Mucosa of stomach (tissue), 1 donor: ENCODE measurements around the gene NDUFB7.

Source experiments
- H3K27me3 ChIP-seq: one replicate; pipeline ENCODE4 v1.7.0; 2013; ENCODE audit warnings: mild to moderate bottlenecking, low read length; ENCODE audit not compliant: control insufficient read depth, insufficient read depth
- H3K36me3 ChIP-seq: one replicate; pipeline ENCODE4 v1.7.0; 2013; ENCODE audit warnings: low read length; ENCODE audit not compliant: control insufficient read depth, insufficient read depth
- H3K4me1 ChIP-seq: one replicate; pipeline ENCODE4 v1.7.0; 2013; ENCODE audit warnings: mild to moderate bottlenecking, low read length; ENCODE audit not compliant: control insufficient read depth, insufficient read depth
- H3K4me3 ChIP-seq: one replicate; pipeline ENCODE4 v1.7.0; 2013; ENCODE audit warnings: low read length
- H3K9ac ChIP-seq: one replicate; pipeline ENCODE4 v1.7.0; 2013; ENCODE audit warnings: mild to moderate bottlenecking, low read length, moderate library complexity
- H3K9me3 ChIP-seq: one replicate; pipeline ENCODE4 v1.7.0; 2013; ENCODE audit warnings: mild to moderate bottlenecking, low read length, moderate library complexity; ENCODE audit not compliant: control insufficient read depth
- donor health status: Pancreatic carcinoma.

The NDUFB7 gene

GRCh38 chr19:14528419-14529253 lies 43.2 kb downstream of the NDUFB7 start:
- no peaks in the 10 kb centered on the region for H3K27me3 ChIP-seq
- no peaks in the 10 kb centered on the region for H3K4me1 ChIP-seq
- no peaks in the 10 kb centered on the region for H3K9me3 ChIP-seq
- peak overlapping the region; percentile 70 for H3K9ac ChIP-seq
- H3K36me3 ChIP-seq = no peaks in the 10 kb centered on the region
- H3K4me3 ChIP-seq = peak overlapping the region; percentile 62

- no peaks in the 10 kb centered on the region for H3K27me3 ChIP-seq
- H3K4me3 ChIP-seq = no peak overlapping the region
- no peaks in the 10 kb centered on the region for H3K9me3 ChIP-seq
- no peak overlapping the region for H3K9ac ChIP-seq
- H3K4me1 ChIP-seq = peaks cover 15% of the 10 kb centered on the region
- H3K36me3 ChIP-seq = no peaks in the 10 kb centered on the region
Measured at GRCh38 chr19:14526423-14526822, 45.4 kb downstream of the NDUFB7 start.

- no peaks in the 10 kb centered on the region for H3K27me3 ChIP-seq
- H3K9ac ChIP-seq = no peak overlapping the region
- H3K9me3 ChIP-seq = no peaks in the 10 kb centered on the region
- no peak overlapping the region for H3K4me3 ChIP-seq
- H3K36me3 ChIP-seq = no peaks in the 10 kb centered on the region
- peaks cover 16% of the 10 kb centered on the region for H3K4me1 ChIP-seq
Measured at GRCh38 chr19:14525729-14526128, 46.1 kb downstream of the NDUFB7 start.

- Histone ChIP-seq H3K36me3 (peaks cover 3% of the 10 kb centered on the region), H3K4me1 (peaks cover 42% of the 10 kb centered on the region), H3K27me3 (no peaks in the 10 kb centered on the region), H3K9me3 (no peaks in the 10 kb centered on the region), H3K4me3 (no peak overlapping the region), H3K9ac (no peak overlapping the region)
Measured at GRCh38 chr19:14520543-14520942, 51.3 kb downstream of the NDUFB7 start.

GRCh38 chr19:14519860-14520407 lies 51.9 kb downstream of the NDUFB7 start:
- peaks cover 8% of the 10 kb centered on the region for H3K36me3 ChIP-seq
- peak overlapping the region; percentile 5 for H3K9ac ChIP-seq
- no peaks in the 10 kb centered on the region for H3K9me3 ChIP-seq
- no peaks in the 10 kb centered on the region for H3K27me3 ChIP-seq
- peaks cover 48% of the 10 kb centered on the region for H3K4me1 ChIP-seq
- H3K4me3 ChIP-seq = no peak overlapping the region

- H3K4me3 ChIP-seq = no peak overlapping the region
- H3K9me3 ChIP-seq = no peaks in the 10 kb centered on the region
- H3K27me3 ChIP-seq = no peaks in the 10 kb centered on the region
- H3K9ac ChIP-seq = peak overlapping the region; percentile 70
- H3K4me1 ChIP-seq = peaks cover 54% of the 10 kb centered on the region
- H3K36me3 ChIP-seq = peaks cover 14% of the 10 kb centered on the region
Measured at GRCh38 chr19:14519245-14519859, 52.5 kb downstream of the NDUFB7 start.

- H3K9me3 ChIP-seq = no peaks in the 10 kb centered on the region
- H3K4me3 ChIP-seq = peak within 1 kb of the TSS; percentile 7
- H3K36me3 ChIP-seq = peaks cover 15% of the 10 kb centered on the region
- H3K4me1 ChIP-seq = peaks cover 59% of the 10 kb centered on the region
- H3K27me3 ChIP-seq = no peaks in the 10 kb centered on the region
- peak within 1 kb of the TSS; percentile 98 for H3K9ac ChIP-seq
Measured at GRCh38 chr19:14517840-14518505, 53.9 kb downstream of the NDUFB7 start, which contains the start of gene DNAJB1. DNAJB1 (minus strand) TSS chr19:14518397; CDS start chr19:14518349, 48 bp downstream.

GRCh38 chr19:14517446-14517839 lies 54.4 kb downstream of the NDUFB7 start:
- Histone ChIP-seq H3K4me1 (peaks cover 54% of the 10 kb centered on the region), H3K9ac (peak overlapping the region; percentile 98), H3K36me3 (peaks cover 15% of the 10 kb centered on the region), H3K4me3 (peak overlapping the region; percentile 7), H3K9me3 (no peaks in the 10 kb centered on the region), H3K27me3 (no peaks in the 10 kb centered on the region)

GRCh38 chr19:14516746-14517438 lies 55.0 kb downstream of the NDUFB7 start:
- H3K27me3 ChIP-seq = no peaks in the 10 kb centered on the region
- H3K4me3 ChIP-seq = peak overlapping the region; percentile 7
- H3K36me3 ChIP-seq = peaks cover 15% of the 10 kb centered on the region
- H3K4me1 ChIP-seq = peaks cover 48% of the 10 kb centered on the region
- no peaks in the 10 kb centered on the region for H3K9me3 ChIP-seq
- H3K9ac ChIP-seq = peak overlapping the region; percentile 98
